GM13976 (cell line): ENCODE data around the gene BFSP2.

Source experiments
- DNase-seq: peaks from one replicate; pipeline ENCODE4 v3.0.0; 2012; ENCODE audit warnings: low spot score
- CTCF ChIP-seq: IDR thresholded peaks from 2 replicates; pipeline ENCODE4 v1.5.1; 2012; ENCODE audit warnings: borderline replicate concordance, mild to moderate bottlenecking; ENCODE audit not compliant: insufficient read depth; ENCODE audit errors: extremely low read depth, missing control alignments, control extremely low read depth
- in situ Hi-C: fragments of 300-500 bp; cut with MboI; formaldehyde crosslinking; loops from one replicate; pipeline ENCODE4 v1.12.0; 2022; ENCODE audit warnings: low sequenced_read_pairs, mixed read lengths, inconsistent platforms; ENCODE audit not compliant: unreplicated experiment

Gene BFSP2

GRCh38 chr3:133396906-133397305, 3.0 kb upstream of the BFSP2 start:
- in situ Hi-C loops: loop anchor here (25.0 kb wide), 1 partner anchor 360 kb away; the partner anchor contains the start of gene TMEM108
- DNase-seq: no peak
- no peak for TF ChIP-seq CTCF

GRCh38 chr3:133401374-133402135, 1.7 kb downstream of the BFSP2 start:
- DNase-seq: no peak
- TF ChIP-seq CTCF: no peak
- in situ Hi-C loops: no loop called here

- in situ Hi-C loops: no loop called here
- DNase-seq: no peak
- no peak for TF ChIP-seq CTCF
These were observed 5.1 kb downstream of the BFSP2 start for GRCh38 chr3:133404920-133405319.

GRCh38 chr3:133408366-133408765, 8.5 kb downstream of the BFSP2 start:
- TF ChIP-seq CTCF: no peak
- DNase-seq: no peak
- in situ Hi-C loops: no loop called here

- in situ Hi-C loops: no loop called here
- DNase-seq: no peak
- no peak for TF ChIP-seq CTCF
These were observed 9.1 kb downstream of the BFSP2 start for GRCh38 chr3:133408961-133409360.

GRCh38 chr3:133410191-133410892, 10.5 kb downstream of the BFSP2 start:
- in situ Hi-C loops: no loop called here
- TF ChIP-seq CTCF: no peak
- DNase-seq: no peak
